Tibial nerve (tissue), 4 donors: ENCODE data around the gene CHORDC1.

ENCODE experiments used
- CTCF ChIP-seq, 5 experiments: fragments of 200-600 bp in 3 of 5; fragments of 450-650 bp in 2 of 5; sonication (generic) in 3 of 5; IDR thresholded peaks; one replicate each; pipeline ENCODE4 v1.5.1; 2016 to 2019; ENCODE audit warnings: antibody characterized with exemption in 5 of 5, mild to moderate bottlenecking in 3 of 5, moderate library complexity in 2 of 5
- EP300 ChIP-seq, 2 donors: sonication (generic); formaldehyde crosslinking; IDR thresholded peaks; one replicate each; pipeline ENCODE4 v1.6.1; 2017; ENCODE audit warnings: antibody characterized with exemption in 2 of 2, mild to moderate bottlenecking in 1 of 2
- POLR2A ChIP-seq, 2 donors: fragments of 450-650 bp; IDR thresholded peaks; one replicate each; pipeline ENCODE4 v1.6.1; 2017; ENCODE audit warnings: antibody characterized with exemption in 2 of 2, mild to moderate bottlenecking in 2 of 2, moderate library complexity in 2 of 2

- TF ChIP-seq CTCF (IDR thresholded peaks at IDR 0.05) (no peak), POLR2A (IDR thresholded peaks at IDR 0.05) (no peak), EP300 (IDR thresholded peaks at IDR 0.05) (no peak)
Measured at GRCh38 chr11:90229791-90230190, 6.9 kb upstream of the CHORDC1 start.
